HCT116 (cell line): ENCODE results near the gene PDLIM7. TPM values are rescaled to one million over a fixed set of nuclear protein-coding genes. Genes with fewer than 3 reads are reported as not detected.

ENCODE experiments used
- ATAC-seq: fragments of 200-7000 bp; cut with Tn5 transposase; 2 replicates; pipeline ENCODE4 v1.9.1; 2020; ENCODE audit warnings: mild to moderate bottlenecking, moderate library complexity
- BruUV-seq: library from RNA; stranded (reverse); fragments of 400-500 nt; replicated peaks from 2 replicates; lab custom pipeline; 2021; lab: Mats Ljungman, UMichigan
- CTCF ChIA-PET: fragments of 300-600 bp; sonication (Branson Sonifier 250); formaldehyde crosslinking; loops from one replicate; lab custom pipeline; 2021; ENCODE audit warnings: antibody characterized with exemption; lab: Charles Lee
- POLR2A ChIA-PET: fragments of 300-600, 350-600 bp; sonication (Branson Sonifier 250); formaldehyde crosslinking; loops from one replicate; lab custom pipeline; 2021; ENCODE audit warnings: antibody characterized with exemption; lab: Charles Lee
- RAD21 ChIA-PET, 2 experiments: fragments of 300-600 bp; sonication (Branson Sonifier 250); formaldehyde crosslinking; loops; one replicate each; lab custom pipeline; 2023; ENCODE audit warnings: low total read pairs in 2 of 2; ENCODE audit not compliant: uncharacterized antibody in 2 of 2, unreplicated experiment in 2 of 2, low non-redundant PET in 1 of 2; lab: Charles Lee
- DNase-seq: peaks from one replicate; pipeline ENCODE4 v3.0.0-alpha.2; 2010; ENCODE audit warnings: low read depth, low spot score
- H2AFZ ChIP-seq: fragments of 200-600 bp; shearing (Covaris generic), sonication (generic); 2 replicates; pipeline ENCODE4 v1.6.1; 2017; ENCODE audit warnings: low read depth, mixed run types, mixed read lengths, antibody characterized with exemption, low read length; ENCODE audit not compliant: poor library complexity, severe bottlenecking
- H3K27ac ChIP-seq: 2 replicates; pipeline ENCODE4 v1.5.1; 2012; ENCODE audit warnings: low read depth, low read length
- H3K27me3 ChIP-seq: fragments of 200-600 bp; sonication (generic); 2 replicates; pipeline ENCODE4 v1.6.1; 2016; ENCODE audit warnings: mixed run types, low read length, mixed read lengths; ENCODE audit not compliant: insufficient read depth
- H3K36me3 ChIP-seq, 2 experiments: fragments of 200-500 bp in 1 of 2; fragments of 200-600 bp in 1 of 2; sonication (Bioruptor generic) in 1 of 2; sonication (generic) in 1 of 2; 2 replicates each; pipeline versions ENCODE4 v1.5.1 to v1.6.1; 2014 to 2016; ENCODE audit warnings: low read length in 2 of 2, inconsistent platforms in 1 of 2, mixed read lengths in 1 of 2, mixed run types in 1 of 2; ENCODE audit not compliant: insufficient read depth in 2 of 2, control insufficient read depth in 1 of 2
- H3K4me1 ChIP-seq, 2 experiments: fragments of 200-600 bp in 1 of 2; sonication (generic) in 1 of 2; 2 replicates each; pipeline versions ENCODE4 v1.5.1 to v1.6.1; 2012 to 2017; ENCODE audit warnings: low read length in 2 of 2, inconsistent platforms in 1 of 2, mild to moderate bottlenecking in 1 of 2, mixed read lengths in 1 of 2, mixed run types in 1 of 2, moderate library complexity in 1 of 2; ENCODE audit not compliant: insufficient read depth in 2 of 2, control insufficient read depth in 1 of 2
- H3K4me2 ChIP-seq: fragments of 200-600 bp; sonication (generic); 2 replicates; pipeline ENCODE4 v1.6.1; 2017; ENCODE audit warnings: mixed run types, low read length, mixed read lengths
- H3K4me3 ChIP-seq, 2 experiments: fragments of 200-600 bp in 1 of 2; sonication (generic) in 1 of 2; replicated peaks in 1 of 2; 2 replicates each; pipeline ENCODE4 v1.5.1; 2011 to 2016; ENCODE audit warnings: low read length in 2 of 2, control low read depth in 1 of 2, low read depth in 1 of 2, mild to moderate bottlenecking in 1 of 2, mixed read lengths in 1 of 2, mixed run types in 1 of 2
- H3K79me2 ChIP-seq: fragments of 200-600 bp; sonication (generic); 2 replicates; pipeline ENCODE4 v1.6.1; 2017; ENCODE audit warnings: mild to moderate bottlenecking, mixed run types, low read length, moderate library complexity, mixed read lengths; ENCODE audit not compliant: insufficient read depth
- H3K9ac ChIP-seq: fragments of 200-600 bp; sonication (generic); 2 replicates; pipeline ENCODE4 v1.6.1; 2016; ENCODE audit warnings: low read length, mixed read lengths
- H3K9me2 ChIP-seq: fragments of 200-600 bp; sonication (generic), shearing (Covaris generic); 2 replicates; pipeline ENCODE4 v1.6.1; 2017; ENCODE audit warnings: mixed run types, mild to moderate bottlenecking, moderate library complexity; ENCODE audit not compliant: insufficient read depth
- H3K9me3 ChIP-seq, 2 experiments: fragments of 200-500 bp in 1 of 2; fragments of 200-600 bp in 1 of 2; sonication (Bioruptor generic) in 1 of 2; sonication (generic) in 1 of 2; 2 replicates each; pipeline ENCODE4 v1.6.1; 2014 to 2017; ENCODE audit warnings: low read length in 2 of 2, mixed read lengths in 2 of 2, inconsistent platforms in 1 of 2, low read depth in 1 of 2, mild to moderate bottlenecking in 1 of 2, mixed run types in 1 of 2, moderate library complexity in 1 of 2; ENCODE audit not compliant: control insufficient read depth in 1 of 2, insufficient read depth in 1 of 2
- H4K20me1 ChIP-seq: fragments of 200-600 bp; sonication (generic), shearing (Covaris generic); 2 replicates; pipeline ENCODE4 v1.6.1; 2017; ENCODE audit warnings: mixed run types, mild to moderate bottlenecking, moderate library complexity; ENCODE audit not compliant: insufficient read depth
- ELF1 ChIP-seq: IDR thresholded peaks from 2 replicates; pipeline ENCODE4 v1.6.1; 2012; ENCODE audit warnings: low read depth, borderline replicate concordance
- FOSL1 ChIP-seq: IDR thresholded peaks from 2 replicates; pipeline ENCODE4 v1.6.1; 2012; ENCODE audit warnings: low read depth
- JUND ChIP-seq: IDR thresholded peaks from 2 replicates; pipeline ENCODE4 v1.6.1; 2012
- SIN3A ChIP-seq: IDR thresholded peaks from 2 replicates; pipeline ENCODE4 v1.6.1; 2012; ENCODE audit warnings: low read depth
- TCF7L2 ChIP-seq: IDR thresholded peaks from 2 replicates; pipeline ENCODE4 v1.7.0; 2011; ENCODE audit warnings: borderline replicate concordance, inconsistent platforms; ENCODE audit not compliant: insufficient read depth, insufficient read length; ENCODE audit errors: extremely low read depth
- ZFX ChIP-seq: fragments of 450-650 bp; IDR thresholded peaks from 2 replicates; pipeline ENCODE4 v1.6.1; 2017
- intact Hi-C: fragments of 100-400 bp; cut with micrococcal nuclease; formaldehyde crosslinking; loops from 2 replicates; pipeline ENCODE4 v1.10.0; 2022
- total RNA-seq: library from RNA; stranded (reverse); gene quantifications from one replicate; pipeline ENCODE4 v1.2.1, GENCODE V29; 2021; ENCODE audit not compliant: unreplicated experiment
- TF ChIP-seq, protein P1 (sequence below), 3 experiments: fragments of 200-600 bp in 1 of 3; sonication (generic) in 1 of 3; IDR thresholded peaks in 2 of 3; conservative IDR thresholded peaks in 1 of 3; 2 replicates each; pipeline ENCODE4 v1.5.1; 2012 to 2017; ENCODE audit warnings: low read depth in 2 of 3, low read length in 2 of 3, antibody characterized with exemption in 1 of 3, borderline replicate concordance in 1 of 3, control low read depth in 1 of 3, mild to moderate bottlenecking in 1 of 3, mixed read lengths in 1 of 3, mixed run types in 1 of 3, moderate library complexity in 1 of 3; ENCODE audit not compliant: insufficient read depth in 1 of 3
- TF ChIP-seq, protein P2 (sequence below): IDR thresholded peaks from 2 replicates; pipeline ENCODE4 v1.6.1; 2012
- TF ChIP-seq, protein P3 (sequence below): IDR thresholded peaks from 2 replicates; pipeline ENCODE4 v1.6.1; 2012

PDLIM7 gene
- total RNA-seq, 1 experiment from 2014 or later = 153 TPM

DNA sequence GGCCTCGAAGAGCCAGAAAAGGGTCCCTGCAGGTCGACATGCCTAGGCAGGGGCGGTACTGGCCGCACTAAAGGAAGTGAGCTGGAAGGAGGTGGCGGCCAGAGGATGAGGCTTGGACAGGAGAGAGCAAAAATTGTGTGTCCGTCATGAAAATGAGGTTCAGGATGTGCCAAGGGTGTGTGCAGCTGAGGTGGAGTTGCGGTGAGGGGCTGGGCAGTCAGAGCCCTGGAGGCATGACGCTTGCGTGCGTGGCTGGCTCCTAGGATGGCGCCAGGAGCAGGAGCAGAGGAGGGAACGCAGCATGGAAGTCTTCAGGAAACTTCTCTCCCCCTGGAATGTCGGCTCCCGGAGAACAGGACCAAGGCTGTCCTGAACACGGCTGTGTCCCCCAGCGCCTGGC lies 5.5 kb upstream of the PDLIM7 start (continued):
- TF ChIP-seq, protein P1, sequence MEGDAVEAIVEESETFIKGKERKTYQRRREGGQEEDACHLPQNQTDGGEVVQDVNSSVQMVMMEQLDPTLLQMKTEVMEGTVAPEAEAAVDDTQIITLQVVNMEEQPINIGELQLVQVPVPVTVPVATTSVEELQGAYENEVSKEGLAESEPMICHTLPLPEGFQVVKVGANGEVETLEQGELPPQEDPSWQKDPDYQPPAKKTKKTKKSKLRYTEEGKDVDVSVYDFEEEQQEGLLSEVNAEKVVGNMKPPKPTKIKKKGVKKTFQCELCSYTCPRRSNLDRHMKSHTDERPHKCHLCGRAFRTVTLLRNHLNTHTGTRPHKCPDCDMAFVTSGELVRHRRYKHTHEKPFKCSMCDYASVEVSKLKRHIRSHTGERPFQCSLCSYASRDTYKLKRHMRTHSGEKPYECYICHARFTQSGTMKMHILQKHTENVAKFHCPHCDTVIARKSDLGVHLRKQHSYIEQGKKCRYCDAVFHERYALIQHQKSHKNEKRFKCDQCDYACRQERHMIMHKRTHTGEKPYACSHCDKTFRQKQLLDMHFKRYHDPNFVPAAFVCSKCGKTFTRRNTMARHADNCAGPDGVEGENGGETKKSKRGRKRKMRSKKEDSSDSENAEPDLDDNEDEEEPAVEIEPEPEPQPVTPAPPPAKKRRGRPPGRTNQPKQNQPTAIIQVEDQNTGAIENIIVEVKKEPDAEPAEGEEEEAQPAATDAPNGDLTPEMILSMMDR (IDR thresholded peaks at IDR 0.05 in 2 of 3, conservative IDR thresholded peaks at IDR 0.05 in 1 of 3; ENCODE audit: borderline replicate concordance in 1 of 3, insufficient read depth in 1 of 3, low read depth in 2 of 3, low read length in 2 of 3) = no peak
- no peak for TF ChIP-seq TCF7L2
- TF ChIP-seq JUND = no peak
- no peak for TF ChIP-seq ZFX
- TF ChIP-seq, protein P2, sequence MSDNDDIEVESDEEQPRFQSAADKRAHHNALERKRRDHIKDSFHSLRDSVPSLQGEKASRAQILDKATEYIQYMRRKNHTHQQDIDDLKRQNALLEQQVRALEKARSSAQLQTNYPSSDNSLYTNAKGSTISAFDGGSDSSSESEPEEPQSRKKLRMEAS = no peak
- TF ChIP-seq SIN3A = no peak
- no peak for TF ChIP-seq FOSL1
- no peak for TF ChIP-seq ELF1
- TF ChIP-seq, protein P3, sequence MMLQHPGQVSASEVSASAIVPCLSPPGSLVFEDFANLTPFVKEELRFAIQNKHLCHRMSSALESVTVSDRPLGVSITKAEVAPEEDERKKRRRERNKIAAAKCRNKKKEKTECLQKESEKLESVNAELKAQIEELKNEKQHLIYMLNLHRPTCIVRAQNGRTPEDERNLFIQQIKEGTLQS = no peak
- TF ChIP-seq, all 23 proteins: peak for 0

DNA sequence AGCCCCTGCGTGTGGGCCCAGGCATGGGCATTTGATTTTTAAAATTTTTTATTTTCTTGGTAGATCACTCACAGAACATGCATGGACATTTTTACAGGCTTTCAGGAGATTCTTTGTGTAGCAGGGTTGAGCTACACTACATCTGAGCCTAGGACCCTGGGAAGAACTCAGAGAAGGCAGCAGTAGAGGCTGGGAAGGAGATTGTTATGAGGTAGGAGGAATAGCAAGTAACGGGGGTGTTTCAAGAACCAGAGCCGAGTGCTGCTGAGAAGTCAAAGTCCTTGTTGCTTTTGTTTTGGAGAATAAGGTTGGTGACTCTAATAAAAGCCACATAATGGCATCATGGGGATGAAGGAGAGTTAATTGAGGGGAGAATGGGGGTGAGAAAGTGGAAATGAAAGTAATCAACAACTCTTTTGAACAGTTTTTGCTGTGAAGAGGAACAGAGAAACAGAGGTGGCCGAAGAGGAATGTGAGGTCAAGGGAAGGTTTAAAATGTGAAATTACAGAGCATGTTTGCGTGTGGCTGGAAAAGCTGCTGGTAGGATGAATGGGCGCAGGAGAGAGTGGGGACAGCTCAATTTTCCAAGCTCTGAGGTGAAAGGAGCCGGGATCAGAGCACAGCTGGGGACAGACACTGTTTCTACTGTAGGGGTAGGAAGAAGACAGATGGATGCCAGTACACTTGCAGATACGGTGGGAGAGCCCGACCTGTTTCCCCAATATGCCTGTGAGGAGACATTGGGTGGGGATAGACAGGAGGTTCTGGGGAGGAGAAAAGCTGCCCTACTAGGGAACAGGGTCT lies 4.7 kb upstream of the PDLIM7 start:
- H3K9ac ChIP-seq = no peak overlapping the region
- no peaks in the 10 kb centered on the region for H3K27me3 ChIP-seq
- H3K27ac ChIP-seq = no peak overlapping the region
- H3K36me3 ChIP-seq = no peaks in the 10 kb centered on the region
- no peaks in the 10 kb centered on the region for H4K20me1 ChIP-seq
- intact Hi-C loops = loop anchor here (1.0 to 5.0 kb wide), 3 partner anchors 112 to 387 kb away; partner anchors contain the start of genes PRELID1 and RAB24
- POLR2A ChIA-PET = no interaction called here
- H3K79me2 ChIP-seq = peaks cover 2% of the 10 kb centered on the region
- no peak for TF ChIP-seq ELF1
- TF ChIP-seq, protein P2 = no peak
- H3K4me1 ChIP-seq = peaks cover 8 to 21% of the 10 kb centered on the region in 2 experiments; a peak in 3 of 4 replicates
- no peak overlapping the region for H3K4me3 ChIP-seq
- RAD21 ChIA-PET = interaction anchor here in 1 of 2 experiments (1.8 kb wide), 1 partner anchor 112 kb away, joined by 5 read pairs; no protein-coding TSS in a partner anchor
- CTCF ChIA-PET = interaction anchor here (0.8 to 2.0 kb wide), 8 partner anchors 10 to 388 kb away, joined by 3 to 17 read pairs (median 6); partner anchors contain the start of gene DDX41
- no peak overlapping the region for H3K4me2 ChIP-seq
- no peak for ATAC-seq
- no peak overlapping the region for H2AFZ ChIP-seq
- no peaks in the 10 kb centered on the region for H3K9me3 ChIP-seq
- no TSS peak for BruUV-seq
- no peak for DNase-seq
- no peaks in the 10 kb centered on the region for H3K9me2 ChIP-seq
